Activated T-cell treated with anti-CD3 and anti-CD28 coated beads, Interleukin-2, amount 50 U/mL, for 4 hours (primary cell): ENCODE data around the gene SH3RF3. TPM values are rescaled to one million over a fixed set of nuclear protein-coding genes. Genes with fewer than 3 reads are reported as not detected.
"Not testable (repeated sequence)": the region's sequence is repeated elsewhere in the genome, so short reads cannot be mapped to it uniquely, and the experiment has no call there.

Source experiments
- ATAC-seq, 2 donors: fragments of 200-7000 bp; cut with Tn5 transposase; one replicate each; pipeline ENCODE4 v1.10.0; 2021
- DNase-seq: peaks from one replicate; pipeline ENCODE4 v3.0.0-alpha.2; 2020
- H3K27me3 Mint-ChIP-seq: one replicate; pipeline ENCODE4 v1.8.0; 2021; ENCODE audit warnings: low read depth, mixed read lengths
- H3K36me3 Mint-ChIP-seq: one replicate; pipeline ENCODE4 v1.8.0; 2022; ENCODE audit warnings: mixed read lengths; ENCODE audit not compliant: insufficient read depth
- H3K4me1 Mint-ChIP-seq: one replicate; pipeline ENCODE4 v1.8.0; 2021; ENCODE audit warnings: low read depth, mixed read lengths
- H3K4me3 Mint-ChIP-seq: one replicate; pipeline ENCODE4 v1.8.0; 2021; ENCODE audit warnings: mild to moderate bottlenecking, moderate library complexity, mixed read lengths
- H3K9me3 Mint-ChIP-seq: one replicate; pipeline ENCODE4 v1.8.0; 2021; ENCODE audit warnings: mixed read lengths
- total RNA-seq, 3 donors: library from RNA; stranded (reverse); gene quantifications; one replicate each; pipeline ENCODE4 v1.2.1, GENCODE V29; 2021

SH3RF3 gene
- total RNA-seq, 3 donors from 2014 or later, result 0.33 to 0.98 (median 0.89) TPM

DNA sequence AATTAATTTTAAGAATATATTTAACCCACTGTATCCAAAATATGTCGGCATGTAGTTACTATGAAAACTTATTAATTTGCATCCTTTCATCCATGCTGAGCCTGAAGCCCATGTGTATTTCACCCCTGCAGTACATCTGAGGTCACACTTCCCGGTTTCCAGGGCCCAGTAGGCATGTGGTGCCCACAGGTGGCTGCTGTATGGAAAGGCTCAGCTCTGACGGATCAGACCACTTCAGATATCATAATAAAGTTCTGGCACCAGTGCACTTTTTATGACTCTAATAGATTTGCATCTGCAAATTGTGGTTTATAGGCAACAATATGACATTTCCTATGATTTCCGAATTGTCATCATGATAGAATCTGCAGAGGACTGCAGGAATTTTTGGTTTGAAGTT is 22.5 kb downstream of the SH3RF3 start:
- no peak for DNase-seq
- Mint-ChIP-seq H3K4me1 (peaks cover 13% of the 10 kb centered on the region), H3K27me3 (peaks cover 9% of the 10 kb centered on the region), H3K36me3 (no peaks in the 10 kb centered on the region), H3K4me3 (no peak overlapping the region), H3K9me3 (no peaks in the 10 kb centered on the region)
- ATAC-seq, result no peak

DNA sequence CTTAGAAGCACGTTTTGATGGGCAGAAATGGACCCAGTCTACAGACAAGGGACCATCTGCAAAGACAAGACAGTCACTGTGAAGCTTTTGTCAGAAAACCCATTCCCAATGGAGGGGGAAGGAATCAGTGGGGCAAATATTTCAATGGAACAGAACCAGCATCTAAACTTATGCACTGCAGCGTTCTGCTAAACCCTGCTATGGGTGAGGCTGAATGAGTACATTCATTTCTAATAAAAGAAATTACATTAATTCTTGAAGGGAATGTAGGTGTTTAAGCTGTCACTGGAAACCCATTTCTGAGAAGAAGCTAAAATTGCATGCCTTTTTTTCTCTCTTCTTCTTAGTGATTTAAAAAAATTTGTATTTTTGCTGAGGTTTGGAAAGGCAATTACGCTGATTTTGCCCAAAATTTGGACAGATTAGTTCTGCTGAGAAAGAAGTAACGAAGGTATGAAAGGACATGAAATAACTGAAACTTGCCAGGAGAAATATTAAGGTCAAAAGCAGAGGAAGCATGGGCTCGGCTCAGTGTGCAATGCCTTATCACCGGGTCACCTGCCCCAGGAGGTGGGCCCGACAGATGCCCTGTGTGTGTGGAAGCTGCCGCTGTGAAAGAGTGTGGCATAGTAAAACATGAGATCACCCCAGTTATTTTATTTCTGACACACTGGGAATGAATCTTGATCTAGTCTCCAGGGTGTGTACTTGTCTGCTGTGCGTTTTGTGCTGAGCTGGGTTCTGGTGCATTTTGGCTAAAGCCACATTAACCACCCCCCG is 24.2 kb downstream of the SH3RF3 start:
- Mint-ChIP-seq H3K9me3 (no peaks in the 10 kb centered on the region), H3K4me1 (peaks cover 13% of the 10 kb centered on the region), H3K27me3 (peaks cover 5% of the 10 kb centered on the region), H3K4me3 (no peak overlapping the region), H3K36me3 (no peaks in the 10 kb centered on the region)
- no peak for ATAC-seq
- DNase-seq, result no peak

- peaks cover 10% of the 10 kb centered on the region for H3K4me1 Mint-ChIP-seq
- H3K27me3 Mint-ChIP-seq, result peaks cover 3% of the 10 kb centered on the region
- H3K9me3 Mint-ChIP-seq, result no peaks in the 10 kb centered on the region
- H3K4me3 Mint-ChIP-seq, result no peak overlapping the region
- ATAC-seq (no peak), DNase-seq (no peak)
- H3K36me3 Mint-ChIP-seq, result no peaks in the 10 kb centered on the region
Measured at GRCh38 chr2:109153807-109154206, 24.8 kb downstream of the SH3RF3 start.

GRCh38 chr2:109154226-109154625 is 25.2 kb downstream of the SH3RF3 start:
- H3K27me3 Mint-ChIP-seq, result peaks cover 3% of the 10 kb centered on the region
- no peak for ATAC-seq
- no peak for DNase-seq
- no peak overlapping the region for H3K4me3 Mint-ChIP-seq
- no peaks in the 10 kb centered on the region for H3K9me3 Mint-ChIP-seq
- H3K36me3 Mint-ChIP-seq, result no peaks in the 10 kb centered on the region
- H3K4me1 Mint-ChIP-seq, result peaks cover 10% of the 10 kb centered on the region

DNA sequence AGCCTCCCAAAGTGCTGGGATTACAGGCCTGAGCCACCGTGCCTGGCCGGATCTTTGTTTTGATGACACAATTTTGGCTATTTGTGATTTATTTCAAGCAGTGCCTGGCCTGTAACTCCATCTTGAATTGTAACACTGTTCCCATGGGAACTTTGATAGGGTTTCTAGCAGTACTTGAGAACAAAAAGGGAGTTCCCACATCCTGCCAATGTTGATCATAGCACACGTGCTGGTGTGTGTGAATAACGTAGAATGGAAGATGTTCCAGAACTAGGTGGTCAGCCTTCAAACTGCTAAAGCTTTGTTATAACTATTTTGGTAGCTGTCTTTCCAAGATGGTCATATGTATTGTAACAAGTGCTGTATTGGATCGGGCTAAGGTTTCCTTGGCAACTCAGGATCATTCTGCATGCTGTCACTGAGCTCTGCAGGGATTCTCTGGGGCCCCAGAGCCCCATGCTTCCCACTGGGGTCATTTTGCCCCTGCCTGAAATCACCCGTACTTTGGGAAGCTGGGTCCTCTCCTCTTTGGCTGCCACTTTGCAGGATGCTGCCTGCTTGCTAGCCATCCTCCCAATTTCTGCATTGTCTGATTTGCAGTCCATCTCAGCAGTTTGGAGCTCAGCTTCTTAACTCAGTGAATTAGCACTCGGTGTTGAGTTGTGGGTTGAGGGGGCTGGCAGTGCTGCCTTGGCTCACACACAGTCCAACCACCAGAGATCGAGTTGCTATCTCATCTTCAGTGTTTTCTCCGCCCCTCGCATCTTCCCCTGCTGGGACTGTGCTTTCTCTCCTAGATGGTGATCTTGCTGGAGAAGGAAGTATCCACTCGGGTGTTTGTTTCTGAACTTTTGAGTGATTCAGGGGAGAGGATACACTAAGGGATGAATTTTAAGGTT is 26.8 kb downstream of the SH3RF3 start:
- Mint-ChIP-seq H3K9me3 (no peaks in the 10 kb centered on the region), H3K36me3 (no peaks in the 10 kb centered on the region), H3K4me3 (no peak overlapping the region), H3K4me1 (peaks cover under 1% of the 10 kb centered on the region), H3K27me3 (peaks cover under 1% of the 10 kb centered on the region)
- DNase-seq, result no peak
- no peak for ATAC-seq

GRCh38 chr2:109157563-109158105 is 28.6 kb downstream of the SH3RF3 start:
- no peak for DNase-seq
- Mint-ChIP-seq H3K9me3 (no peaks in the 10 kb centered on the region), H3K27me3 (peaks cover 3% of the 10 kb centered on the region), H3K4me1 (no peaks in the 10 kb centered on the region), H3K36me3 (no peaks in the 10 kb centered on the region), H3K4me3 (no peak overlapping the region)
- no peak for ATAC-seq

GRCh38 chr2:109158237-109158636 is 29.2 kb downstream of the SH3RF3 start:
- ATAC-seq (no peak), DNase-seq (no peak)
- H3K4me1 Mint-ChIP-seq, result no peaks in the 10 kb centered on the region
- no peak overlapping the region for H3K4me3 Mint-ChIP-seq
- H3K36me3 Mint-ChIP-seq, result no peaks in the 10 kb centered on the region
- H3K27me3 Mint-ChIP-seq, result peaks cover 3% of the 10 kb centered on the region
- H3K9me3 Mint-ChIP-seq, result no peaks in the 10 kb centered on the region

DNA sequence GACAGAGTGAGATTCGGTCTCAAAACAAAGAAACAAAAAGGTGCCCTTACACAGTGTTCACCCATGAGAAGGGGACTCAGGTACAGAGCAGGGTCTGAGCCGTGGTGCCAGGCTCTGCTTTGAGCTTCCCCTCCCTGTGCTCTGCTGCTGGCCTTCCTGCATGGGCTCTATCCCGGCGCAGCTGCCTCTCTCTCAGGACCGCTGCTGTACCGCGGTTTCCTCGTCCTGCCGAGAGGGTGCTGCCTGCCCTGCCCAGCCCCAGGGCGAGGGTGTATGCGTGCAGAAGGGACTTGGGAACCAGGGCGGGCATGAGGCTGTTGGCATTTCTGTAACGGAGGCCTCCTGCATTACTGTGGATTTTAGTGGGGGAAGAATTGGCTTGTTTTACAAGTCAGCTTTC is 30.1 kb downstream of the SH3RF3 start:
- H3K4me1 Mint-ChIP-seq, result peaks cover 1% of the 10 kb centered on the region
- H3K36me3 Mint-ChIP-seq, result no peaks in the 10 kb centered on the region
- ATAC-seq (no peak), DNase-seq (no peak)
- no peaks in the 10 kb centered on the region for H3K9me3 Mint-ChIP-seq
- H3K4me3 Mint-ChIP-seq, result no peak overlapping the region
- H3K27me3 Mint-ChIP-seq, result peaks cover 3% of the 10 kb centered on the region

GRCh38 chr2:109160714-109161440 is 31.9 kb downstream of the SH3RF3 start:
- Mint-ChIP-seq H3K4me3 (no peak overlapping the region), H3K36me3 (no peaks in the 10 kb centered on the region), H3K27me3 (peaks cover 3% of the 10 kb centered on the region), H3K4me1 (peaks cover 5% of the 10 kb centered on the region), H3K9me3 (no peaks in the 10 kb centered on the region)
- no peak for DNase-seq
- peak; percentile 62 to 79 for ATAC-seq

- not testable (repeated sequence) for H3K9me3 Mint-ChIP-seq, H3K27me3 Mint-ChIP-seq, H3K4me3 Mint-ChIP-seq, H3K36me3 Mint-ChIP-seq, ATAC-seq, H3K4me1 Mint-ChIP-seq, DNase-seq
Measured at GRCh38 chr2:109162367-109162766, 33.4 kb downstream of the SH3RF3 start.

DNA sequence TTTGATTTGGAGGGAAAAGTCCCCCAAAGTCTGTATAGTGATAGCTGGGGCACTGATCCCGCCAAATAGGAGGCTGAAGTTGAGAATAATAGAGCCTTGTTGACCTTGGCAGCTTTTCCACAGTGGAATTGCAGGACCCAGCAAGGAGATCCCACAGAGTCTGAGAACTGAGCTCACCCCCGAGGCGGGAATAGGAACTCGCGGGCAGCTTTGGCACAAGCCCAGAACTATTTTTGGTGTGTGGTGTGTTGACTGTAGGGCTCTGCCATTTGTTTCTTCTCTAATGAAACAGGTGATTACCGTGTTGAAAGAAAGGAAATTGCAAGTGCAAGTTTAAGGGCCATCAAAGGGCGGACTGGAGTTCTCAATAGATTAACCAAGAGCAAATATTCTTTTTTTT is 34.0 kb downstream of the SH3RF3 start:
- H3K4me1 Mint-ChIP-seq, result peaks cover 5% of the 10 kb centered on the region
- peaks cover 5% of the 10 kb centered on the region for H3K27me3 Mint-ChIP-seq
- H3K36me3 Mint-ChIP-seq, result no peaks in the 10 kb centered on the region
- no peak overlapping the region for H3K4me3 Mint-ChIP-seq
- DNase-seq, result no peak
- no peak for ATAC-seq
- no peaks in the 10 kb centered on the region for H3K9me3 Mint-ChIP-seq

GRCh38 chr2:109164311-109164710 is 35.3 kb downstream of the SH3RF3 start:
- Mint-ChIP-seq H3K4me3 (no peak overlapping the region), H3K27me3 (peaks cover 5% of the 10 kb centered on the region), H3K4me1 (peaks cover 5% of the 10 kb centered on the region), H3K36me3 (no peaks in the 10 kb centered on the region), H3K9me3 (no peaks in the 10 kb centered on the region)
- no peak for ATAC-seq
- DNase-seq, result no peak

- Mint-ChIP-seq H3K36me3 (no peaks in the 10 kb centered on the region), H3K4me1 (peaks cover 5% of the 10 kb centered on the region), H3K9me3 (no peaks in the 10 kb centered on the region), H3K27me3 (peaks cover 5% of the 10 kb centered on the region), H3K4me3 (no peak overlapping the region)
- ATAC-seq (no peak), DNase-seq (no peak)
Measured at GRCh38 chr2:109164739-109165221, 35.8 kb downstream of the SH3RF3 start.

GRCh38 chr2:109166811-109167210 is 37.8 kb downstream of the SH3RF3 start:
- H3K36me3 Mint-ChIP-seq, result no peaks in the 10 kb centered on the region
- ATAC-seq, result no peak
- no peaks in the 10 kb centered on the region for H3K9me3 Mint-ChIP-seq
- peaks cover 5% of the 10 kb centered on the region for H3K4me1 Mint-ChIP-seq
- no peak for DNase-seq
- H3K27me3 Mint-ChIP-seq, result peaks cover 2% of the 10 kb centered on the region
- no peak overlapping the region for H3K4me3 Mint-ChIP-seq
